Activated CD4-positive, alpha-beta T cell treated with anti-CD3 and anti-CD28 coated beads for 24 hours (primary cell): Measurements from ENCODE around the gene HAPLN2.

Experiments used
- DNase-seq, 2 donors: peaks; one replicate each; pipeline ENCODE4 v3.0.0-alpha.2; 2020; ENCODE audit warnings: low read depth in 2 of 2

Gene HAPLN2

GRCh38 chr1:156663178-156663577, 44.0 kb downstream of the HAPLN2 start:
- DNase-seq: no peak

- no peak for DNase-seq
Observed at GRCh38 chr1:156664046-156664766, 45.0 kb downstream of the HAPLN2 start.

- DNase-seq: no peak
Observed at GRCh38 chr1:156664767-156665411, 45.7 kb downstream of the HAPLN2 start.

- DNase-seq: no peak
Observed at GRCh38 chr1:156665539-156665938, 46.3 kb downstream of the HAPLN2 start.

GRCh38 chr1:156666862-156667609, 47.8 kb downstream of the HAPLN2 start:
- no peak for DNase-seq

GRCh38 chr1:156667610-156667967, 48.4 kb downstream of the HAPLN2 start:
- no peak for DNase-seq

GRCh38 chr1:156667968-156668709, 48.9 kb downstream of the HAPLN2 start:
- no peak for DNase-seq

GRCh38 chr1:156668801-156669637, 49.8 kb downstream of the HAPLN2 start:
- DNase-seq: no peak

- no peak for DNase-seq
Observed at GRCh38 chr1:156669794-156670193, 50.6 kb downstream of the HAPLN2 start.

GRCh38 chr1:156670359-156670758, 51.1 kb downstream of the HAPLN2 start:
- no peak for DNase-seq

- no peak for DNase-seq
Observed at GRCh38 chr1:156670791-156671190, 51.6 kb downstream of the HAPLN2 start.

GRCh38 chr1:156671804-156672203, 52.6 kb downstream of the HAPLN2 start:
- DNase-seq: no peak

- DNase-seq: no peak
Observed at GRCh38 chr1:156673387-156674121, 54.3 kb downstream of the HAPLN2 start.
